NB4 (cell line): ENCODE measurements around the gene CDC42BPA.
A peak's percentile ranks its signal among the peaks of the same experiment; 100 is the strongest.
"Not testable (repeated sequence)": the region's sequence is repeated elsewhere in the genome, so short reads cannot be mapped to it uniquely, and the experiment has no call there.

Source experiments
- DNase-seq: peaks from one replicate; pipeline ENCODE4 v3.0.0; 2010; ENCODE audit warnings: low read depth
- H3K4me3 ChIP-seq: one replicate; pipeline ENCODE4 v1.5.1; 2011; ENCODE audit warnings: mild to moderate bottlenecking, low read depth, low read length, moderate library complexity
- CTCF ChIP-seq: IDR thresholded peaks from one replicate; pipeline ENCODE4 v1.5.1; 2012; ENCODE audit warnings: low read depth, low read length
- MAX ChIP-seq: IDR thresholded peaks from 2 replicates; pipeline ENCODE4 v1.6.1; 2011; ENCODE audit warnings: low read depth, low read length
- MYC ChIP-seq: IDR thresholded peaks from 2 replicates; pipeline ENCODE4 v1.6.1; 2011; ENCODE audit warnings: low read depth, low read length
- POLR2A ChIP-seq: IDR thresholded peaks from 2 replicates; pipeline ENCODE4 v1.6.1; 2011; ENCODE audit warnings: mild to moderate bottlenecking; ENCODE audit not compliant: insufficient read length; ENCODE audit errors: extremely low read depth

CDC42BPA gene

DNA sequence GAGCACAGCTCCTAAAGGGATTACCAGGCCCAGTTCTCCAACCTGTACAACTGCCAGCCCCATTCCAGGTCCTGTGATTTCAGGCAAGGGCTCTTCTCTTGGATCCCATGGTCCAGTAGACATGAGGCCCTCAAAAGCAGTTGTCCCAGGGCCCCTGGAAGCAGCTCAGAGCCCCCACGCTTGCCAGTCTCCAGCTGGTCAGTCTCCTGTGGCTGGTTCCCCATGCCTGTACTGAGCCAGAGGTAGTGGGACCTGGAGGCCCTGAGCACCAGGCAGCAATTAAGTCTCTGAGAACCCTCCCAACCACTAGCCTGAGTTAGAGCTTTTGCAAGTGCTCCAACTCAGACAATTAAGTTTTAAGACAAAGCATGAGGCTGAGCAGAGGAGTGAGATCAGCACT is 36.9 kb downstream of the CDC42BPA start:
- H3K4me3 ChIP-seq, result no peak overlapping the region
- TF ChIP-seq CTCF, result no peak
- no peak for TF ChIP-seq POLR2A
- no peak for TF ChIP-seq MAX
- DNase-seq, result no peak

DNA sequence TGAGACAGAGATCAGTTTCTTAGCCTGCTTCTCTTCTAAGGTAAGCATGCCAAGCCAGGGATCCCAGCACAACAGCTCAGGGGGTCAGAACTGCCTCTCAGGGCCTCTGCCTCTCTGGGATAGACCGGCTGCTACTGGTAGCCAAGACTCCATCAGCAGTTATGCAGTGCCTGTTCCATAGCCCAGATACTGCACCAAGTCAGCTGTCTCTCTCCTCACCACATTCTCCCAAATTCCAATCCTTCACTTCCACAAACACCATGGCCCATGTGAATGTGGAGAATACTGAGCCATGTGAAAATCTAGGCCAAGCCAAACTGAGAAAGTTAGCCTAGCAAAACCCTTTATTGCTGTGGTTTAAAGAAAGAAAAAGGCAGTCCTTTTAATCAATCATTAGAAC is 37.5 kb downstream of the CDC42BPA start:
- no peak for DNase-seq

GRCh38 chr1:227276156-227276693 is 42.1 kb downstream of the CDC42BPA start:
- not testable (repeated sequence) for H3K4me3 ChIP-seq, DNase-seq

More for the DNA sequence above, 37.5 kb downstream of the CDC42BPA start:
- TF ChIP-seq POLR2A, result no peak
- TF ChIP-seq CTCF, result no peak
- no peak for TF ChIP-seq MYC
- no peak for TF ChIP-seq MAX
- no peak overlapping the region for H3K4me3 ChIP-seq

GRCh38 chr1:227273557-227273956 is 44.7 kb downstream of the CDC42BPA start:
- H3K4me3 ChIP-seq, result no peak overlapping the region
- DNase-seq, result peak; percentile 51
- TF ChIP-seq MAX (peak; percentile 49; the same call in 1 of the 2 replicates), POLR2A (no peak), MYC (no peak)

GRCh38 chr1:227272428-227272827 is 45.9 kb downstream of the CDC42BPA start:
- no peak for TF ChIP-seq MAX
- no peak for TF ChIP-seq MYC
- TF ChIP-seq CTCF, result no peak
- no peak for TF ChIP-seq POLR2A
- H3K4me3 ChIP-seq, result no peak overlapping the region
- DNase-seq, result no peak

- no peak overlapping the region for H3K4me3 ChIP-seq
- no peak for TF ChIP-seq CTCF
- no peak for TF ChIP-seq MAX
- TF ChIP-seq POLR2A, result no peak
- no peak for TF ChIP-seq MYC
- peak; percentile 3 for DNase-seq
Observed at GRCh38 chr1:227270554-227270953, 47.7 kb downstream of the CDC42BPA start.

DNA sequence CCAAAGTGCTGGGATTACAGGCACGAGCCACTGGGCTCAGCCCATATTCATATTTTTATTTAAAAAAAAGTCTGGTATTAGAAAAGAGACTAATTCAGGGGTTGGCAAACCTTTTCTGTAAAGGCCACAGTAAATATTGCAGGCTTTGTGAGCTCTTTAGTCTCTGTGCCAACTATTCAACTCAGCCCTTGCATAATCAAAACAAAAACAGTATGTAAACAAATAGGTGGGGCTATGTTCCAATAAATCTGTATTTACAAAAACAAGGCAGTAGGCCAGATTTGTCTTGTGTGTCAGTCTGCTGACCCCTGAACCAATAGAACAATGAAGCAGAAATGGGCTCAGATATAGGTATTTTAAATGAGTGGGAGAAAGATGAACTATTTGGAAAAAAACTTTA is 49.3 kb downstream of the CDC42BPA start:
- no peak overlapping the region for H3K4me3 ChIP-seq
- TF ChIP-seq MYC, result no peak
- no peak for TF ChIP-seq MAX
- TF ChIP-seq POLR2A, result no peak
- TF ChIP-seq CTCF, result no peak
- no peak for DNase-seq
